Measurements from ENCODE around the gene DYNLT4. TPM values are rescaled to one million over a fixed set of nuclear protein-coding genes. Genes with fewer than 3 reads are reported as not detected.
A peak's percentile ranks its signal among the peaks of the same experiment; 100 is the strongest.

Gene DYNLT4
- total and polyA plus RNA-seq, 8 donors = 0.28 to 1.8 (median 0.38) TPM

GRCh38 chr1:44810101-44810761, 3.1 kb upstream of the DYNLT4 start:
- Histone ChIP-seq H3K4me1 (peaks cover 40 to 62% (median 41%) of the 10 kb centered on the region in 3 donors), H3K27ac (peak overlapping the region; percentile 94 to 99 (median 98)), H3K9me3 (no peaks in the 10 kb centered on the region), H3K27me3 (no peaks in the 10 kb centered on the region), H3K36me3 (peaks cover 0 to 11% (median 0%) of the 10 kb centered on the region in 3 donors), H3K4me3 (no peak overlapping the region)
- peak; percentile 68 to 89 (median 81) for DNase-seq
- WGBS, 2 donors = 30 to 43% methylated on average over 12 of the region's 12 CpGs
- TF ChIP-seq CTCF (IDR thresholded peaks at IDR 0.05) = no peak
- intact Hi-C loops (cut with DNase I) = no loop called here
- no peak for FAIRE-seq
- no peak for ATAC-seq

GRCh38 chr1:44808938-44809917, 2.1 kb upstream of the DYNLT4 start:
- TF ChIP-seq CTCF (IDR thresholded peaks at IDR 0.05) = no peak
- 60 to 65% methylated on average over 6 of the region's 6 CpGs for WGBS, 2 donors
- DNase-seq (peak in 4 of 6 donors; percentile 39 to 64 (median 51)), FAIRE-seq (no peak), ATAC-seq (no peak)
- Histone ChIP-seq H3K27ac (peak overlapping the region; percentile 94 to 99 (median 98)), H3K4me1 (peaks cover 40 to 55% (median 41%) of the 10 kb centered on the region in 3 donors), H3K36me3 (peaks cover 0 to 20% (median 3%) of the 10 kb centered on the region in 3 donors), H3K27me3 (no peaks in the 10 kb centered on the region), H3K9me3 (no peaks in the 10 kb centered on the region), H3K4me3 (peak overlapping the region in 2 of 4 donors; percentile 5 to 11)
- intact Hi-C loops (cut with DNase I) = no loop called here

- H3K4me1 ChIP-seq = peaks cover 40 to 54% (median 41%) of the 10 kb centered on the region in 3 donors
- intact Hi-C loops (cut with DNase I) = no loop called here
- H3K36me3 ChIP-seq = peaks cover 0 to 29% (median 10%) of the 10 kb centered on the region in 3 donors
- no peak for TF ChIP-seq CTCF (IDR thresholded peaks at IDR 0.05)
- DNase-seq (peak; percentile 62 to 87 (median 74)), ATAC-seq (peak; percentile 11 to 35 (median 20)), FAIRE-seq (no peak)
- H3K27ac ChIP-seq = peak within 1 kb of the TSS; percentile 94 to 99 (median 98)
- peak within 1 kb of the TSS in 2 of 4 donors; percentile 5 to 11 for H3K4me3 ChIP-seq
- H3K9me3 ChIP-seq = no peaks in the 10 kb centered on the region
- WGBS, 2 donors = 37 to 48% methylated on average over 23 of the region's 23 CpGs
- H3K27me3 ChIP-seq = no peaks in the 10 kb centered on the region
Measured at GRCh38 chr1:44808063-44808937, 1.1 kb upstream of the DYNLT4 start, which contains the start of gene BTBD19. TSS of gene BTBD19 (plus strand) at chr1:44808523. CDS start at chr1:44808821, 298 bp downstream.

GRCh38 chr1:44807364-44808062, 362 bp upstream of the DYNLT4 start:
- peak; percentile 90 to 98 (median 97) for DNase-seq
- Histone ChIP-seq H3K36me3 (peaks cover 0 to 32% (median 10%) of the 10 kb centered on the region in 3 donors), H3K4me1 (peaks cover 40 to 50% (median 41%) of the 10 kb centered on the region in 3 donors), H3K4me3 (peak overlapping the region in 1 of 4 donors; percentile 13), H3K9me3 (no peaks in the 10 kb centered on the region), H3K27ac (peak overlapping the region; percentile 94 to 99 (median 98)), H3K27me3 (no peaks in the 10 kb centered on the region)
- peak; percentile 76 for FAIRE-seq
- intact Hi-C loops (cut with DNase I) = no loop called here
- 7 to 9% methylated on average over 16 of the region's 16 CpGs for WGBS, 2 donors
- no peak for TF ChIP-seq CTCF (IDR thresholded peaks at IDR 0.05)
- ATAC-seq = peak; percentile 84 to 89 (median 87)

Data from pancreas (tissue), 10 donors.